Measurements from ENCODE around the gene RNF128. TPM values are rescaled to one million over a fixed set of nuclear protein-coding genes. Genes with fewer than 3 reads are reported as not detected.
"Not testable (repeated sequence)": the region's sequence is repeated elsewhere in the genome, so short reads cannot be mapped to it uniquely, and the experiment has no call there.

Gene RNF128
- total RNA-seq, 1 donor from 2014 or later: 18.1 TPM

DNA sequence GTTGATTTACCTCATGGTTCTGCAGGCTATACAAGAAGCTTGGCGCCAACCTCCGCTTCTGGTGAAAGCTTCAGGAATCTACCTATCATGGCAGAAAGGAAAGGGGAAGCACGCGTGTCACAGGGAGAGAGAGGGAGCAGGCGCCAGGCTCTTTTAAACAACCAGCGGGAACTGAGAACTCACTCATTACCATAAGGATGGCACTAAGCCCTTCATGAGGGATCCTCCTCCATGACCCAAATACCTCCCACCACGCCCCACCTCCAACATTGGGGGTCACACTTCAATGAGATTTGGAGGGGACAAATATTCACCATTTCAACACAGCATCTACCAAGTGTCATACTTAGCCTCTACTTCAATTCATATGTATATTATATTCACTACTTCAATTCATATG is 57.2 kb downstream of the RNF128 start:
- TF ChIP-seq, protein P1, sequence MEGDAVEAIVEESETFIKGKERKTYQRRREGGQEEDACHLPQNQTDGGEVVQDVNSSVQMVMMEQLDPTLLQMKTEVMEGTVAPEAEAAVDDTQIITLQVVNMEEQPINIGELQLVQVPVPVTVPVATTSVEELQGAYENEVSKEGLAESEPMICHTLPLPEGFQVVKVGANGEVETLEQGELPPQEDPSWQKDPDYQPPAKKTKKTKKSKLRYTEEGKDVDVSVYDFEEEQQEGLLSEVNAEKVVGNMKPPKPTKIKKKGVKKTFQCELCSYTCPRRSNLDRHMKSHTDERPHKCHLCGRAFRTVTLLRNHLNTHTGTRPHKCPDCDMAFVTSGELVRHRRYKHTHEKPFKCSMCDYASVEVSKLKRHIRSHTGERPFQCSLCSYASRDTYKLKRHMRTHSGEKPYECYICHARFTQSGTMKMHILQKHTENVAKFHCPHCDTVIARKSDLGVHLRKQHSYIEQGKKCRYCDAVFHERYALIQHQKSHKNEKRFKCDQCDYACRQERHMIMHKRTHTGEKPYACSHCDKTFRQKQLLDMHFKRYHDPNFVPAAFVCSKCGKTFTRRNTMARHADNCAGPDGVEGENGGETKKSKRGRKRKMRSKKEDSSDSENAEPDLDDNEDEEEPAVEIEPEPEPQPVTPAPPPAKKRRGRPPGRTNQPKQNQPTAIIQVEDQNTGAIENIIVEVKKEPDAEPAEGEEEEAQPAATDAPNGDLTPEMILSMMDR (IDR thresholded peaks at IDR 0.05): no peak
- no peak for DNase-seq
- intact Hi-C loops (cut with DNase I): no loop called here
- H3K27me3 ChIP-seq: no peaks in the 10 kb centered on the region
- no peak for ATAC-seq
- no peaks in the 10 kb centered on the region for H3K4me1 ChIP-seq
- H3K27ac ChIP-seq: no peak overlapping the region
- H3K9me3 ChIP-seq: no peaks in the 10 kb centered on the region
- H3K4me3 ChIP-seq: no peak overlapping the region
- H3K36me3 ChIP-seq: no peaks in the 10 kb centered on the region

DNA sequence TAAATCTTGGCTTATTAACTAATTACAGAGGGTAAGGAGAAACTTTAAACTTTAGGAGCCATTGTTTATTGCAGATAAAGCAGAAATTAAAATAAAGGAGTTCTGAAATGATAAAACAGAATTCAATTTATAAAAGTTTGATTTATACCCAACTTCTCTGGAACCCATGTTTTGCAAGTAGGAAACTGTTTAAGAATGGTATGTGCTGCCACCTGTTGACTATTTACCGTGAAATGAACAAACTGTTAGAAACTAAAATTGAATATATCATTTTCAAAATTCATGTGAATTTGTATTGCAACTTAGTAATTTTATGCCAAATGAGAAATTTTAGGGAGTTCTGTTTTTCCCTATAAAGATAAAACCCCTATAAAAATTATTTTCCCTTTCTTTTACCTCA is 65.0 kb downstream of the RNF128 start:
- no peak for DNase-seq
- intact Hi-C loops (cut with DNase I): no loop called here
- H3K4me3 ChIP-seq: no peak overlapping the region
- no peaks in the 10 kb centered on the region for H3K36me3 ChIP-seq
- TF ChIP-seq, protein P1 (IDR thresholded peaks at IDR 0.05): peak; percentile 36
- no peaks in the 10 kb centered on the region for H3K4me1 ChIP-seq
- H3K9me3 ChIP-seq: no peaks in the 10 kb centered on the region
- H3K27me3 ChIP-seq: no peaks in the 10 kb centered on the region
- no peak overlapping the region for H3K27ac ChIP-seq
- no peak for ATAC-seq

DNA sequence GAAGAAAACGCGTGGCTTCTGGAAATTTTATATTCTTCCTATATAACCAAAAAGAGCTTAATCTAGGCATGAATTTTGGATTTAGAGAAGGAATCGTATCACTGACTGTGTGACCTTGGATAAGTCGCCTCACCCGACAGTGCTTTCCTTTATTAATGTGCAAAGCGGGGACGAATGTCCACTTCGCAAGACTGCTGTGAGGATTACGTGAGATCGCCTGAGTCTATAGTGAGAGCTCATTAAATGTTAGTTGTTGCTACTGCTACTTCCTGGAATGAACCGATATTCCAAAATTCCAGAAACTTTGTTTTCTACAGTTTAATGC is 75.5 kb downstream of the RNF128 start:
- Histone ChIP-seq H3K36me3 (no peaks in the 10 kb centered on the region), H3K9me3 (no peaks in the 10 kb centered on the region), H3K4me3 (peak overlapping the region; percentile 62), H3K27me3 (no peaks in the 10 kb centered on the region), H3K27ac (peak overlapping the region; percentile 36), H3K4me1 (no peaks in the 10 kb centered on the region)
- DNase-seq (no peak), ATAC-seq (peak; percentile 12)
- intact Hi-C loops (cut with DNase I): no loop called here
- TF ChIP-seq, protein P1 (IDR thresholded peaks at IDR 0.05): no peak

DNA sequence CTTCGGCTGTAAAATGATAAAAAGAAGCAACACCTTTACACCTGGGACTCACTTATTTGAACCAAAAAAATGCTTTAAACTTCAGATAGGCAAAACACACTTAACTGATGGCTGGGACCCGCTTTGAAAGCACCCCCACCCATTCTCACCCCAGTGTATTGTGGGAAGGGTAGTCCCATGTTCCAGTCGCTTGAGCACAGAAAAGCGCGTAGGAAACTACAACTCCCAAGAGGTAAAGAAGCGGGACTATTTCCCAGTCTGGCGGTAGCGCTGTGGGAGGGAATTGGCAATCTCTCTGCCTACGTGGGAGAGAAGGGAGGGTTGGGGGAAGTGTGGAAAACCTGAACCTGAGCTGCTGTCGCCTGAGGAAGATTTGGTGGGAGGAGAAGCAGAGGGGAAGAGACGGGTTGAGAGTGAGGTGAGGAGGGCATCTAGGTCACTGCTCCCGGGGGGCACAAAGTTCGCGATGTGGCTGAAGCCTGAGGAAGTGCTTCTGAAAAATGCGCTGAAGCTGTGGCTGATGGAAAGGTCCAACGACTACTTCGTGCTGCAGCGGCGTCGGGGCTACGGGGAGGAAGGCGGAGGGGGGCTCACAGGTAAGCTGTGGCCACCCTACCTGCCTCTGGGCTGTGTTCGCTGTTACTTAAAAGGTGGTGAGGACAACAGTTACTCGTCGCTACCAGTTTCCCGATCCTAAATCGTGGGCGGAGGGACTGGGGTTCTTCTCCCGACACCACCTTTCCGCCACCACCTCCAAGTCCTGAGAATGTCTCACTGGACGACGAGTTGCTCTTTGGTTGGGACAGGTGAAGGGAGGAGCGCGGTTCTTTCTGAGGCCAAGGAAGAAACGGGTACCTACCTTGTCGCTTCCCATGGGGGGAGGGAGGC is 76.1 kb downstream of the RNF128 start, which contains the start of gene TBC1D8B:
Gene TBC1D8B, plus strand, starts transcription at position 286 of the 888 bp plus-strand sequence. Its CDS starts 181 bp downstream, at position 467.
- peak; percentile 100 for ATAC-seq
- intact Hi-C loops (cut with DNase I): no loop called here
- DNase-seq: peak; percentile 75
- Histone ChIP-seq H3K4me1 (no peaks in the 10 kb centered on the region), H3K36me3 (no peaks in the 10 kb centered on the region), H3K27ac (peak within 1 kb of the TSS; percentile 68), H3K9me3 (no peaks in the 10 kb centered on the region), H3K4me3 (peak within 1 kb of the TSS; percentile 62), H3K27me3 (no peaks in the 10 kb centered on the region)
- TF ChIP-seq, protein P1 (IDR thresholded peaks at IDR 0.05): no peak

DNA sequence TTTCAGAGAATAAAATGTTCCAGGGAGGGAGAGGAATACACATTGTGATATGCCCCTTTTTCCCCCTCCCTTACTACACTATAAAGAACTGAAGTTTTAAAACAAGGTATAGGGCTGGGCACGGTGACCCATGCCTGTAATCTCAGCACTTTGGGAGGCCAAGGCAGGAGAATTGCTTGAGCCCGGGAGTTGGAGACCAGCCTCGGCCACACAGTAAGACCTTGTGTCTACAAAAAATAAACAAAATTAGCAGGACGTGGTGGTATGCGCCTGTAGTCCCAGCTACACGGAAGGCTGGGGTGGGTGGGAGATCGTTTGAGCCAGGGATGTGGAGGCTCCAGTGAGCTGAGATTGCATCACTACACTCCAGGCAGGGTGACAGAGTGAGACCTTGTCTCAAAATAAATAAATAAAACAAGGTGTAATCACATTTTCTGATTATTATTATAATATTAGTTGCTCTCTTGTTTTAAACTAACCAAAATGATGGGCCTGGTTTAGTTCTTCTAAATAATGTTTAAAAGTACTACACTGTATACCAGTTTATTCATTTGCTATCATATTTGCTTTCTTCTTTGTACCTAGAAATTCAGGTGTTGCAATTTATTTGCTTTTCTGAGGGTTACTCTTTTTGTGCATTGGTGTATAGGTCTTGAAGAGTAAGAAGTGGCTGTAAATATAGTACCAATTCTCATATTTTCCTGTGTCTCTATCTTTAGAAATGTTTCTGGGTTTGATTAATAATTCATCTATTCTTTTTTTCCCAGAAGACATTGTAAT is 84.8 kb downstream of the RNF128 start:
- Histone ChIP-seq H3K27ac (no peak overlapping the region), H3K4me1 (no peaks in the 10 kb centered on the region), H3K9me3 (no peaks in the 10 kb centered on the region), H3K36me3 (no peaks in the 10 kb centered on the region), H3K4me3 (no peak overlapping the region), H3K27me3 (no peaks in the 10 kb centered on the region)
- DNase-seq: no peak
- TF ChIP-seq, protein P1 (IDR thresholded peaks at IDR 0.05): no peak
- intact Hi-C loops (cut with DNase I): no loop called here
- no peak for ATAC-seq

DNA sequence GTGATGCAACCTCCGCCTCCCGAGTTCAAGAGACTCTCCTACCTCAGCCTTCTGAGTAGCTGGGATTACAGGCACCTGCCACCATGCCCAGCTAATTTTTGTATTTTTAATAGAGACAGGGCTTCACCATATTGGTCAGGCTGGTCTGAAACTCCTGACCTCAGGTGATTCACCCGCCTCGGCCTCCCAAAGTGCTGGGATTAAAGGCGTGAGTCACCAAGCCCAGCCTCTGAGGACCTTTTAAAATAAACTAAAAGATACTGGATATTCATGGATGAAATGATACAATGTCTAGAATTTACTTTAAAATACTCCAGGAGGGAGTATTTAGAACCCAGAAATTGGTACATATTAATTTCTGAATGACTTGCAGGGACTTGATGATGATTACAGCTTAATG is 86.4 kb downstream of the RNF128 start:
- H3K27me3 ChIP-seq; H3K9me3 ChIP-seq; H3K27ac ChIP-seq; intact Hi-C loops (cut with DNase I); DNase-seq; H3K4me1 ChIP-seq; H3K36me3 ChIP-seq; H3K4me3 ChIP-seq; ATAC-seq: not testable (repeated sequence)

DNA sequence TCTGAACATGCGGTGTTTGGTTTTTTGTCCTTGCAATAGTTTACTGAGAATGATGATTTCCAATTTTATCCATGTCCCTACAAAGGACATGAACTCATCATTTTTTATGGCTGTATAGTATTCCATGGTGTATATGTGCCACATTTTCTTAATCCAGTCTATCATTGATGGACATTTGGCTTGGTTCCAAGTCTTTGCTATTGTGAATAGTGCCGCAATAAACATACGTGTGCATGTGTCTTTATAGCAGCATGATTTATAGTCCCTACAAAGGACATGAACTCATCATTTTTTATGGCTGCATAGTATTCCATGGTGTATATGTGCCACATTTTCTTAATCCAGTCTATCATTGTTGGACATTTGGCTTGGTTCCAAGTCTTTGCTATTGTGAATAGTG is 87.6 kb downstream of the RNF128 start:
- ATAC-seq; H3K9me3 ChIP-seq; DNase-seq; H3K4me3 ChIP-seq; intact Hi-C loops (cut with DNase I); H3K36me3 ChIP-seq; H3K4me1 ChIP-seq; H3K27ac ChIP-seq; H3K27me3 ChIP-seq: not testable (repeated sequence)
